Brain microvascular endothelial cell (primary cell): ENCODE results near the gene ITPR2.

Source experiments
- DNase-seq: peaks from one replicate; pipeline ENCODE4 v3.0.0-alpha.2; 2020
- H3K27ac ChIP-seq: fragments of 250-450 bp; sonication (Bioruptor Pico); 2 replicates; pipeline ENCODE4 v1.5.1; 2020; ENCODE audit warnings: mild to moderate bottlenecking, moderate library complexity
- H3K27me3 ChIP-seq: fragments of 250-450 bp; sonication (Bioruptor Pico); replicated peaks from 2 replicates; pipeline ENCODE4 v1.5.1; 2020; ENCODE audit warnings: mild to moderate bottlenecking
- H3K36me3 ChIP-seq: fragments of 250-450 bp; sonication (Bioruptor Pico); replicated peaks from 2 replicates; pipeline ENCODE4 v1.5.1; 2020; ENCODE audit warnings: mild to moderate bottlenecking
- H3K4me3 ChIP-seq: 2 replicates; pipeline ENCODE4 v1.5.1; 2011; ENCODE audit warnings: low read depth, mild to moderate bottlenecking, control low read depth, low read length, moderate library complexity
- in situ Hi-C: cut with HindIII; loops from 2 replicates; pipeline ENCODE4 v1.10.0; 2017; ENCODE audit warnings: low sequenced_read_pairs, low pct_ligation_motif_present
- TF ChIP-seq, protein P1 (sequence below): IDR thresholded peaks from 2 replicates; pipeline ENCODE4 v1.5.1; 2011; ENCODE audit warnings: low read depth, mild to moderate bottlenecking, moderate library complexity, low read length, control low read depth, inconsistent platforms; ENCODE audit errors: missing control alignments

ITPR2 gene

GRCh38 chr12:26455936-26456574 lies 376.9 kb downstream of the ITPR2 start:
- in situ Hi-C loops: no loop called here
- no peak overlapping the region for H3K27ac ChIP-seq

DNA sequence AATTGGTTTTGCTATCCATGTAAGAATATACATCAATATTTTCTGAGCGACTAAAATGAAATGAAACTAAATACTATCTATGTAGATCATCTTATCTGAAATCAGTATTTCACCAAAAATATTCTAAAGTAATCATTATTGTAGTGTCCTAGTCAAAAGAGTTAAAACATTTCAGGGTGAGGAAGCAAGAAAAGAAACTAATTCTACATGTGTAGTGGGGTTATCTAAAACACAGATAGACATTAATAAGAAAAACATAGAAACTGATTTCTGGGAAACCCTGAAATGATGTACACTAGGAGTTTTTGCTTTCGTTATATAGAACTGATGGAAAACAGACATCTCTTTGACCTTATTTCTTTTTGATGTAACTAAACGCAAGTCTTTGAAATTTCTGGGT lies 379.7 kb downstream of the ITPR2 start:
- no peaks in the 10 kb centered on the region for H3K27me3 ChIP-seq
- no peak for DNase-seq
- H3K4me3 ChIP-seq: no peak overlapping the region
- TF ChIP-seq, protein P1, sequence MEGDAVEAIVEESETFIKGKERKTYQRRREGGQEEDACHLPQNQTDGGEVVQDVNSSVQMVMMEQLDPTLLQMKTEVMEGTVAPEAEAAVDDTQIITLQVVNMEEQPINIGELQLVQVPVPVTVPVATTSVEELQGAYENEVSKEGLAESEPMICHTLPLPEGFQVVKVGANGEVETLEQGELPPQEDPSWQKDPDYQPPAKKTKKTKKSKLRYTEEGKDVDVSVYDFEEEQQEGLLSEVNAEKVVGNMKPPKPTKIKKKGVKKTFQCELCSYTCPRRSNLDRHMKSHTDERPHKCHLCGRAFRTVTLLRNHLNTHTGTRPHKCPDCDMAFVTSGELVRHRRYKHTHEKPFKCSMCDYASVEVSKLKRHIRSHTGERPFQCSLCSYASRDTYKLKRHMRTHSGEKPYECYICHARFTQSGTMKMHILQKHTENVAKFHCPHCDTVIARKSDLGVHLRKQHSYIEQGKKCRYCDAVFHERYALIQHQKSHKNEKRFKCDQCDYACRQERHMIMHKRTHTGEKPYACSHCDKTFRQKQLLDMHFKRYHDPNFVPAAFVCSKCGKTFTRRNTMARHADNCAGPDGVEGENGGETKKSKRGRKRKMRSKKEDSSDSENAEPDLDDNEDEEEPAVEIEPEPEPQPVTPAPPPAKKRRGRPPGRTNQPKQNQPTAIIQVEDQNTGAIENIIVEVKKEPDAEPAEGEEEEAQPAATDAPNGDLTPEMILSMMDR: no peak
- H3K27ac ChIP-seq: no peak overlapping the region
- in situ Hi-C loops: no loop called here
- peaks cover 3% of the 10 kb centered on the region for H3K36me3 ChIP-seq

More at GRCh38 chr12:26455936-26456574, 376.9 kb downstream of the ITPR2 start:
- no peak for DNase-seq
- H3K27me3 ChIP-seq: no peaks in the 10 kb centered on the region
- no peaks in the 10 kb centered on the region for H3K36me3 ChIP-seq
- TF ChIP-seq, protein P1: no peak
- no peak overlapping the region for H3K4me3 ChIP-seq

- no peak for DNase-seq
- Histone ChIP-seq H3K27ac (no peak overlapping the region), H3K4me3 (no peak overlapping the region), H3K27me3 (no peaks in the 10 kb centered on the region), H3K36me3 (peaks cover 3% of the 10 kb centered on the region)
- TF ChIP-seq, protein P1: no peak
- in situ Hi-C loops: no loop called here
Observed at GRCh38 chr12:26452511-26452910, 380.5 kb downstream of the ITPR2 start.

DNA sequence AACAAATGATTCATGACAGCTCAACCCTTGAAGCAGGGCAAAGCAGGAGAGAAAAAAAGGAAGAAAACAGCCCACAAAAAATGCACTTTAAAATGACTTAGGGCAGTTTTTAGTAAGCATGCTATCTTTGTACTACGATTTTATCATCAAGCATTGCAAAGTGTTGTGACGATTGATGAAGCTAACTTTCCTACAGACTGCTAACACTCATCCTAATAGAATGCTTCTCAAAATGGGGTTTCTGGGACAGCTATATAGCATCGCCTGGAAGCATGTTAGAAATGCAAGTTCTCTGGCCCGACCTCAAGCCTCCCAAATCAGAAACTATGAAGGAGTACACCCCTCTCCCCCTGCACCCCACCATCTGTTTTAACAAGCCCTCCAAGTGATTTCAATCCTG lies 381.2 kb downstream of the ITPR2 start:
- in situ Hi-C loops: no loop called here
- peaks cover 3% of the 10 kb centered on the region for H3K36me3 ChIP-seq
- H3K4me3 ChIP-seq: no peak overlapping the region
- DNase-seq: no peak
- H3K27ac ChIP-seq: no peak overlapping the region
- no peaks in the 10 kb centered on the region for H3K27me3 ChIP-seq
- TF ChIP-seq, protein P1: no peak

GRCh38 chr12:26445909-26446308 lies 387.1 kb downstream of the ITPR2 start:
- TF ChIP-seq, protein P1: no peak
- H3K27me3 ChIP-seq: no peaks in the 10 kb centered on the region
- peaks cover 3% of the 10 kb centered on the region for H3K36me3 ChIP-seq
- no peak overlapping the region for H3K4me3 ChIP-seq
- in situ Hi-C loops: no loop called here
- no peak overlapping the region for H3K27ac ChIP-seq
- no peak for DNase-seq

GRCh38 chr12:26443309-26443708 lies 389.7 kb downstream of the ITPR2 start:
- no peaks in the 10 kb centered on the region for H3K36me3 ChIP-seq
- no peaks in the 10 kb centered on the region for H3K27me3 ChIP-seq
- TF ChIP-seq, protein P1: no peak
- H3K4me3 ChIP-seq: no peak overlapping the region
- in situ Hi-C loops: no loop called here
- no peak for DNase-seq
- no peak overlapping the region for H3K27ac ChIP-seq
